OCI-LY7 (cell line): ENCODE measurements around the gene TAF3.

Experiments used
- EZH2phosphoT487 ChIP-seq: fragments of 200-600 bp; sonication (generic); IDR thresholded peaks from 2 replicates; pipeline ENCODE4 v1.6.1; 2018; ENCODE audit warnings: low read depth, borderline replicate concordance, mild to moderate bottlenecking, mixed run types, antibody characterized with exemption, low read length, moderate library complexity, mixed read lengths
- TF ChIP-seq, protein P1 (sequence below): fragments of 200-600 bp; sonication (generic); conservative IDR thresholded peaks from 2 replicates; pipeline ENCODE4 v1.5.1; 2014; ENCODE audit warnings: mild to moderate bottlenecking, antibody characterized with exemption, low read length, moderate library complexity, mixed read lengths

DNA sequence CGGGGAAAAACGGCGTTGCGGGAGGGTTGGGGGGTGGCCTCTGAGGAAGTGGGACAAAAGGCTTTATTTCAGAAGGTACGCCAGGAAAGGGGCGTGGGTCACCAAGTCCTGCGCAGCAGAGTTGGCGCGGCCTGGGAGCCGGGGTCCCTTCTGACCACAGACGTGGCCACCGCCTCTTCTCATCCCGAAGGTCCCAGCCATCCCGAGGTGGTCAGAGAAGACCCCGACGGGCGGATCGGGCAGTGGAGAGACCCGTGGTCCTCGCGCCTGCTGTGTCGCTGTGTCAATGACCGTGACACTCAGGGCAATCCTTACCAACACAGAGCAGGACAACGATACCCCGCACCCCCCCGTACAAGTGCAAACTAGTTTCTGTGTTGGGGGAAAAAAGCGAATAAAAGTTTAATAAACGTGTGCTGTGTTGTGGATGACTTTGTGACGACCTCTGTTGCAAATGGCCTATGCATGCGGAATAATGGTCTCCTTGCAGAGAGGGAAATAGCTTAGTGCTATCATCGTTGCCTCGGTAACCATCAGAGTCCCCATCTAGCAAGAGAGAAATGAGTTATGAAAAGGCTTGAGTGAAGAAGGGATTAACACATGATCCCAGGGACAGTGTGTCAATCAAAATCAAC is 216.8 kb downstream of the TAF3 start:
- TF ChIP-seq, protein P1, sequence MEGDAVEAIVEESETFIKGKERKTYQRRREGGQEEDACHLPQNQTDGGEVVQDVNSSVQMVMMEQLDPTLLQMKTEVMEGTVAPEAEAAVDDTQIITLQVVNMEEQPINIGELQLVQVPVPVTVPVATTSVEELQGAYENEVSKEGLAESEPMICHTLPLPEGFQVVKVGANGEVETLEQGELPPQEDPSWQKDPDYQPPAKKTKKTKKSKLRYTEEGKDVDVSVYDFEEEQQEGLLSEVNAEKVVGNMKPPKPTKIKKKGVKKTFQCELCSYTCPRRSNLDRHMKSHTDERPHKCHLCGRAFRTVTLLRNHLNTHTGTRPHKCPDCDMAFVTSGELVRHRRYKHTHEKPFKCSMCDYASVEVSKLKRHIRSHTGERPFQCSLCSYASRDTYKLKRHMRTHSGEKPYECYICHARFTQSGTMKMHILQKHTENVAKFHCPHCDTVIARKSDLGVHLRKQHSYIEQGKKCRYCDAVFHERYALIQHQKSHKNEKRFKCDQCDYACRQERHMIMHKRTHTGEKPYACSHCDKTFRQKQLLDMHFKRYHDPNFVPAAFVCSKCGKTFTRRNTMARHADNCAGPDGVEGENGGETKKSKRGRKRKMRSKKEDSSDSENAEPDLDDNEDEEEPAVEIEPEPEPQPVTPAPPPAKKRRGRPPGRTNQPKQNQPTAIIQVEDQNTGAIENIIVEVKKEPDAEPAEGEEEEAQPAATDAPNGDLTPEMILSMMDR = no peak
- no peak for TF ChIP-seq EZH2phosphoT487
